ENCODE results near the gene ITIH3. TPM values are rescaled to one million over a fixed set of nuclear protein-coding genes. Genes with fewer than 3 reads are reported as not detected.

The ITIH3 gene
- total RNA-seq, 1 experiment from 2014 or later = not detected

DNA sequence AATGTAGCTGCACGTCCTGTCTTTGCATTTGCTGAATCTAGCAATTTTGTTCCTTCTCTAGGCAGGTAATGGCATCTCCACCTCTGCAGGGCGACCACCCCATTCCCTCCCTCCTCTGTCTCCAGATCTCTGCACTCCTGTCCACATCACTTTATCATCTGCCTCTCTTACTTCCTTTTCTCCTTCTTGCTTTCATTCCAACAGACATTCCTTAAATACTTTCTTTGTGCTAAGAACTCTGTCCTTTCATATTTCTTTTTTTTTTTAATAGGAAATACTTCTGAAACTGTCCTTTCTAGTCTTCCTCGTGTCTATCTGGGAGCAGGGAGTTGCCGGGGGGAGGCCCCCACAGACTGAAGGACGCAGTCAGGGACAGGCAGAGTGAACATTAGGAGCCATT is 7.2 kb downstream of the ITIH3 start:
- H3K27me3 Mint-ChIP-seq (ENCODE audit: low read depth) = 0 out of 2 replicates have a peak, but pooled peaks cover 2% of the 10 kb centered on the region
- peaks cover 6 to 8% of the 10 kb centered on the region in 2 experiments; a peak in 3 of 4 replicates for H3K4me1 Mint-ChIP-seq
- no peak overlapping the region for H2BK5ac ChIP-seq (ENCODE audit: insufficient read length, low read length)
- H2BK12ac ChIP-seq (ENCODE audit: insufficient read length, low read depth, low read length) = no peak overlapping the region
- no peak for DNase-seq
- H4K8ac ChIP-seq (replicated peaks; ENCODE audit: insufficient read length, low read depth, low read length) = no peak overlapping the region
- no peak overlapping the region for H3T11ph ChIP-seq (ENCODE audit: low read length)
- TF ChIP-seq, protein P1, sequence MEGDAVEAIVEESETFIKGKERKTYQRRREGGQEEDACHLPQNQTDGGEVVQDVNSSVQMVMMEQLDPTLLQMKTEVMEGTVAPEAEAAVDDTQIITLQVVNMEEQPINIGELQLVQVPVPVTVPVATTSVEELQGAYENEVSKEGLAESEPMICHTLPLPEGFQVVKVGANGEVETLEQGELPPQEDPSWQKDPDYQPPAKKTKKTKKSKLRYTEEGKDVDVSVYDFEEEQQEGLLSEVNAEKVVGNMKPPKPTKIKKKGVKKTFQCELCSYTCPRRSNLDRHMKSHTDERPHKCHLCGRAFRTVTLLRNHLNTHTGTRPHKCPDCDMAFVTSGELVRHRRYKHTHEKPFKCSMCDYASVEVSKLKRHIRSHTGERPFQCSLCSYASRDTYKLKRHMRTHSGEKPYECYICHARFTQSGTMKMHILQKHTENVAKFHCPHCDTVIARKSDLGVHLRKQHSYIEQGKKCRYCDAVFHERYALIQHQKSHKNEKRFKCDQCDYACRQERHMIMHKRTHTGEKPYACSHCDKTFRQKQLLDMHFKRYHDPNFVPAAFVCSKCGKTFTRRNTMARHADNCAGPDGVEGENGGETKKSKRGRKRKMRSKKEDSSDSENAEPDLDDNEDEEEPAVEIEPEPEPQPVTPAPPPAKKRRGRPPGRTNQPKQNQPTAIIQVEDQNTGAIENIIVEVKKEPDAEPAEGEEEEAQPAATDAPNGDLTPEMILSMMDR (conservative IDR thresholded peaks at IDR 0.05) = no peak
- no peak overlapping the region for H2AFZ ChIP-seq (ENCODE audit: low read length)
- H3K4ac ChIP-seq (ENCODE audit: low read depth, low read length) = no peak overlapping the region
- no peak overlapping the region for H3K4me3 Mint-ChIP-seq
- no peaks in the 10 kb centered on the region for H3K79me1 ChIP-seq (ENCODE audit: insufficient read depth, low read depth, low read length, poor library complexity, severe bottlenecking)
- H4K91ac ChIP-seq (ENCODE audit: insufficient read length, low read depth, low read length) = no peak overlapping the region
- H3K9me3 Mint-ChIP-seq = no peaks in the 10 kb centered on the region
- no peaks in the 10 kb centered on the region for H3K79me2 ChIP-seq (ENCODE audit: insufficient read depth, low read length)
- H2BK120ac ChIP-seq (ENCODE audit: low read depth, low read length, poor library complexity, severe bottlenecking) = no peak overlapping the region
- no peak overlapping the region for H2BK20ac ChIP-seq (ENCODE audit: low read depth, low read length, poor library complexity, severe bottlenecking)
- H3K9me3 ChIP-seq (ENCODE audit: control insufficient read depth, low read depth, low read length) = no peaks in the 10 kb centered on the region
- no peak overlapping the region for H2AK5ac ChIP-seq (ENCODE audit: insufficient read length, low read length)
- H3K18ac ChIP-seq (ENCODE audit: insufficient read length, low read depth, low read length) = no peak overlapping the region
- H3K14ac ChIP-seq (ENCODE audit: insufficient read depth, low read length) = no peak overlapping the region
- no peaks in the 10 kb centered on the region for H3K27me3 ChIP-seq (ENCODE audit: insufficient read depth, low read length)
- H3K27ac Mint-ChIP-seq = no peak overlapping the region
- no peak overlapping the region for H4K5ac ChIP-seq (ENCODE audit: insufficient read length, low read depth, low read length)
- H3K56ac ChIP-seq (ENCODE audit: insufficient read length, low read depth, low read length) = no peak overlapping the region
- WGBS (ENCODE audit: extremely low coverage, insufficient read length, low lambda C conversion rate) = no CpG with 5 or more reads among the region's 5 CpGs
- H3K4me2 ChIP-seq (ENCODE audit: insufficient read depth, insufficient read length, low read length) = no peak overlapping the region
- H3K4me1 ChIP-seq (ENCODE audit: insufficient read depth, low read length) = no peaks in the 10 kb centered on the region
- H3K23me2 ChIP-seq (ENCODE audit: insufficient read length, low read depth, low read length, poor library complexity, severe bottlenecking) = no peaks in the 10 kb centered on the region
- H3K23ac ChIP-seq (ENCODE audit: insufficient read length, low read depth, low read length) = no peak overlapping the region
- no peak overlapping the region for H3K9ac ChIP-seq (ENCODE audit: extremely low read depth, insufficient read length, low read length)
- H3K27ac ChIP-seq (ENCODE audit: insufficient read length, low read depth, low read length) = no peak overlapping the region
- H4K20me1 ChIP-seq (ENCODE audit: control insufficient read depth, insufficient read depth, insufficient read length) = no peaks in the 10 kb centered on the region
- no peak overlapping the region for H2BK15ac ChIP-seq (ENCODE audit: low read depth, low read length)
- no peaks in the 10 kb centered on the region for H3K36me3 Mint-ChIP-seq (ENCODE audit: insufficient read depth in 1 of 3, low read depth in 3 of 3)

All from H9 (cell line).